H9 (cell line): ENCODE data around the gene RNF8. TPM values are rescaled to one million over a fixed set of nuclear protein-coding genes. Genes with fewer than 3 reads are reported as not detected.

ENCODE experiments used
- DNase-seq: peaks from one replicate; pipeline ENCODE4 v3.0.0-alpha.2; 2017
- H2AFZ ChIP-seq: one replicate; pipeline ENCODE4 v1.6.1; 2013; ENCODE audit warnings: mild to moderate bottlenecking, low read length, control low read depth, moderate library complexity
- H2AK5ac ChIP-seq: 2 replicates; pipeline ENCODE4 v1.6.1; 2013; ENCODE audit warnings: low read length, control low read depth, mixed read lengths; ENCODE audit not compliant: insufficient read length
- H2BK120ac ChIP-seq: one replicate; pipeline ENCODE4 v1.6.1; 2013; ENCODE audit warnings: low read depth, mild to moderate bottlenecking, low read length, control low read depth, inconsistent platforms; ENCODE audit not compliant: poor library complexity, severe bottlenecking
- H2BK12ac ChIP-seq: 2 replicates; pipeline ENCODE4 v1.6.1; 2013; ENCODE audit warnings: low read length, control low read depth, mixed read lengths, low read depth; ENCODE audit not compliant: insufficient read length
- H2BK15ac ChIP-seq: 2 replicates; pipeline ENCODE4 v1.6.1; 2013; ENCODE audit warnings: low read depth, low read length, control low read depth
- H2BK20ac ChIP-seq: one replicate; pipeline ENCODE4 v1.6.1; 2013; ENCODE audit warnings: low read depth, mild to moderate bottlenecking, low read length, control low read depth, inconsistent platforms; ENCODE audit not compliant: poor library complexity, severe bottlenecking
- H2BK5ac ChIP-seq: 2 replicates; pipeline ENCODE4 v1.6.1; 2013; ENCODE audit warnings: low read length, control low read depth, mixed read lengths; ENCODE audit not compliant: insufficient read length
- H3K14ac ChIP-seq: 2 replicates; pipeline ENCODE4 v1.6.1; 2013; ENCODE audit warnings: low read length, control low read depth; ENCODE audit not compliant: insufficient read depth
- H3K18ac ChIP-seq: 2 replicates; pipeline ENCODE4 v1.6.1; 2013; ENCODE audit warnings: low read depth, mild to moderate bottlenecking, mixed read lengths, low read length, control low read depth; ENCODE audit not compliant: insufficient read length
- H3K23ac ChIP-seq: 2 replicates; pipeline ENCODE4 v1.6.1; 2013; ENCODE audit warnings: low read length, control low read depth, mixed read lengths, low read depth; ENCODE audit not compliant: insufficient read length
- H3K23me2 ChIP-seq: 2 replicates; pipeline ENCODE4 v1.6.1; 2013; ENCODE audit warnings: low read depth, mild to moderate bottlenecking, mixed read lengths, low read length, control low read depth; ENCODE audit not compliant: insufficient read length, poor library complexity, severe bottlenecking
- H3K27ac ChIP-seq: 2 replicates; pipeline ENCODE4 v1.5.1; 2013; ENCODE audit warnings: low read length, control low read depth, mixed read lengths, low read depth; ENCODE audit not compliant: insufficient read length
- H3K27me3 ChIP-seq: 2 replicates; pipeline ENCODE4 v1.6.1; 2013; ENCODE audit warnings: low read length, control low read depth, inconsistent platforms; ENCODE audit not compliant: insufficient read depth
- H3K4ac ChIP-seq: 2 replicates; pipeline ENCODE4 v1.6.1; 2013; ENCODE audit warnings: low read depth, mild to moderate bottlenecking, control low read depth, inconsistent platforms, low read length, moderate library complexity
- H3K4me1 ChIP-seq: 2 replicates; pipeline ENCODE4 v1.6.1; 2013; ENCODE audit warnings: low read length, control low read depth, inconsistent platforms; ENCODE audit not compliant: insufficient read depth
- H3K4me2 ChIP-seq: 2 replicates; pipeline ENCODE4 v1.6.1; 2013; ENCODE audit warnings: low read length, control low read depth, mixed read lengths; ENCODE audit not compliant: insufficient read length, insufficient read depth
- H3K56ac ChIP-seq: 2 replicates; pipeline ENCODE4 v1.6.1; 2013; ENCODE audit warnings: low read depth, mild to moderate bottlenecking, mixed read lengths, low read length, control low read depth; ENCODE audit not compliant: insufficient read length
- H3K79me1 ChIP-seq: 2 replicates; pipeline ENCODE4 v1.6.1; 2013; ENCODE audit warnings: low read depth, mild to moderate bottlenecking, moderate library complexity, low read length, control low read depth, inconsistent platforms; ENCODE audit not compliant: insufficient read depth, poor library complexity, severe bottlenecking
- H3K79me2 ChIP-seq: 2 replicates; pipeline ENCODE4 v1.6.1; 2013; ENCODE audit warnings: low read length, control low read depth, inconsistent platforms; ENCODE audit not compliant: insufficient read depth
- H3K9ac ChIP-seq: 2 replicates; pipeline ENCODE4 v1.6.1; 2013; ENCODE audit warnings: low read length, control low read depth, mixed read lengths; ENCODE audit not compliant: insufficient read length; ENCODE audit errors: extremely low read depth
- H3K9me3 ChIP-seq: one replicate; pipeline ENCODE4 v1.6.1; 2013; ENCODE audit warnings: low read depth, low read length, inconsistent platforms; ENCODE audit not compliant: control insufficient read depth
- H3T11ph ChIP-seq: one replicate; pipeline ENCODE4 v1.6.1; 2013; ENCODE audit warnings: mild to moderate bottlenecking, low read length, control low read depth, inconsistent platforms
- H4K20me1 ChIP-seq: one replicate; pipeline ENCODE4 v1.6.1; 2013; ENCODE audit not compliant: control insufficient read depth, insufficient read length, insufficient read depth
- H4K5ac ChIP-seq: 2 replicates; pipeline ENCODE4 v1.6.1; 2013; ENCODE audit warnings: low read depth, mild to moderate bottlenecking, mixed read lengths, low read length, control low read depth; ENCODE audit not compliant: insufficient read length
- H4K8ac ChIP-seq: replicated peaks from 2 replicates; pipeline ENCODE4 v1.6.1; 2013; ENCODE audit warnings: low read length, control low read depth, mixed read lengths, low read depth; ENCODE audit not compliant: insufficient read length
- H4K91ac ChIP-seq: 2 replicates; pipeline ENCODE4 v1.6.1; 2013; ENCODE audit warnings: low read depth, mild to moderate bottlenecking, moderate library complexity, mixed read lengths, low read length, control low read depth; ENCODE audit not compliant: insufficient read length
- H3K27ac Mint-ChIP-seq, 3 experiments: 2 replicates in 2 of 3; 3 replicates in 1 of 3; pipeline ENCODE4 v1.8.0; 2020 to 2021; ENCODE audit warnings: mixed read lengths in 3 of 3, mild to moderate bottlenecking in 1 of 3, moderate library complexity in 1 of 3
- H3K27me3 Mint-ChIP-seq: 2 replicates; pipeline ENCODE4 v1.8.0; 2021; ENCODE audit warnings: low read depth, mild to moderate bottlenecking, moderate library complexity, mixed read lengths
- H3K36me3 Mint-ChIP-seq, 3 experiments: 2 replicates in 2 of 3; 3 replicates in 1 of 3; pipeline ENCODE4 v1.8.0; 2020 to 2021; ENCODE audit warnings: low read depth in 3 of 3, mixed read lengths in 3 of 3; ENCODE audit not compliant: insufficient read depth in 1 of 3
- H3K4me1 Mint-ChIP-seq, 2 experiments: 2 replicates each; pipeline ENCODE4 v1.8.0; 2020; ENCODE audit warnings: mixed read lengths in 2 of 2
- H3K4me3 Mint-ChIP-seq, 2 experiments: 2 replicates in 1 of 2; 3 replicates in 1 of 2; pipeline ENCODE4 v1.8.0; 2020 to 2021; ENCODE audit warnings: mild to moderate bottlenecking in 2 of 2, mixed read lengths in 2 of 2, moderate library complexity in 1 of 2
- H3K9me3 Mint-ChIP-seq, 2 experiments: 2 replicates in 1 of 2; 3 replicates in 1 of 2; pipeline ENCODE4 v1.8.0; 2020; ENCODE audit warnings: mild to moderate bottlenecking in 2 of 2, mixed read lengths in 2 of 2, moderate library complexity in 1 of 2
- CTCF ChIP-seq: fragments of 200-600 bp; sonication (generic); conservative IDR thresholded peaks from 3 replicates; pipeline ENCODE4 v1.8.0; 2021; ENCODE audit warnings: antibody characterized with exemption, mild to moderate bottlenecking
- WGBS: extraction: QIAGEN DNeasy Blood & Tissue Kit; methylation state at CpG from one replicate; pipeline ENCODE4 v1.1.7; 2013; ENCODE audit warnings: missing lambda C conversion rate, low lambda C conversion rate, mixed read lengths; ENCODE audit not compliant: insufficient read length; ENCODE audit errors: extremely low coverage; 5-methylcytosine and 5-hydroxymethylcytosine counted together
- total RNA-seq: library from RNA; stranded (reverse); gene quantifications from 2 replicates; pipeline ENCODE4 v1.2.1, GENCODE V29; 2021

The RNF8 gene
- total RNA-seq, 1 experiment from 2014 or later: 34.7 TPM

- H3K9me3 ChIP-seq: no peaks in the 10 kb centered on the region
- no peak overlapping the region for H3K23ac ChIP-seq
- no peak overlapping the region for H4K91ac ChIP-seq
- Mint-ChIP-seq H3K9me3 (no peaks in the 10 kb centered on the region), H3K27ac (no peak overlapping the region), H3K36me3 (peaks cover 5 to 24% (median 15%) of the 10 kb centered on the region in 3 experiments; a peak in 6 of 7 replicates), H3K4me3 (no peak overlapping the region), H3K4me1 (peaks cover 4 to 7% of the 10 kb centered on the region in 2 experiments), H3K27me3 (no peaks in the 10 kb centered on the region)
- no peaks in the 10 kb centered on the region for H3K23me2 ChIP-seq
- no peaks in the 10 kb centered on the region; the same call in 1 of the 2 replicates for H3K79me2 ChIP-seq
- no peak overlapping the region for H3K14ac ChIP-seq
- H2BK5ac ChIP-seq: no peak overlapping the region
- no peak overlapping the region for H2BK15ac ChIP-seq
- no peak overlapping the region for H4K8ac ChIP-seq
- no peak overlapping the region for H3K18ac ChIP-seq
- H4K20me1 ChIP-seq: no peaks in the 10 kb centered on the region
- no peak overlapping the region for H3K4ac ChIP-seq
- no peak overlapping the region for H2BK20ac ChIP-seq
- no peak overlapping the region for H3K4me2 ChIP-seq
- no peak overlapping the region for H3T11ph ChIP-seq
- H3K4me1 ChIP-seq: no peaks in the 10 kb centered on the region; the same call in 1 of the 2 replicates
- no peak overlapping the region for H4K5ac ChIP-seq
- no peak for TF ChIP-seq CTCF
- H3K27me3 ChIP-seq: no peaks in the 10 kb centered on the region
- no peak overlapping the region for H2BK12ac ChIP-seq
- no peak overlapping the region for H2AK5ac ChIP-seq
- H2AFZ ChIP-seq: no peak overlapping the region
- WGBS: no CpG with 5 or more reads among the region's 2 CpGs
- no peak overlapping the region for H3K56ac ChIP-seq
- H3K27ac ChIP-seq: no peak overlapping the region
- H3K79me1 ChIP-seq: no peaks in the 10 kb centered on the region
- DNase-seq: no peak
- H3K9ac ChIP-seq: no peak overlapping the region
- H2BK120ac ChIP-seq: no peak overlapping the region
These were observed 8.5 kb downstream of the RNF8 start for GRCh38 chr6:37362101-37362828.
